HG02870 (cell line): ENCODE data around the gene OR4M1.
"Not testable (repeated sequence)": the region's sequence is repeated elsewhere in the genome, so short reads cannot be mapped to it uniquely, and the experiment has no call there.

Experiments
- ATAC-seq: cut with Tn5 transposase; IDR thresholded peaks from one replicate; pipeline ENCODE4 v1.9.1; 2021; ENCODE audit warnings: mild to moderate bottlenecking, moderate library complexity; ENCODE audit not compliant: unreplicated experiment

Gene OR4M1

GRCh38 chr14:19773204-19773603 lies at the start of gene OR4M1:
TSS of gene OR4M1 (plus strand) at chr14:19773504. CDS start at chr14:19780323, 6,819 bp downstream.
- not testable (repeated sequence) for ATAC-seq

- no peak for ATAC-seq
Measured at GRCh38 chr14:19729359-19729758, 43.9 kb upstream of the OR4M1 start.

GRCh38 chr14:19729763-19730162 lies 43.5 kb upstream of the OR4M1 start:
- no peak for ATAC-seq

GRCh38 chr14:19733893-19734292 lies 39.4 kb upstream of the OR4M1 start:
- ATAC-seq, result not testable (repeated sequence)

- no peak for ATAC-seq
Measured at GRCh38 chr14:19743256-19743655, 30.0 kb upstream of the OR4M1 start, which contains the start of gene OR4Q3. TSS of gene OR4Q3 (plus strand) at chr14:19743571.

- ATAC-seq, result not testable (repeated sequence)
Measured at GRCh38 chr14:19752316-19752715, 21.0 kb upstream of the OR4M1 start.

GRCh38 chr14:19754172-19754571 lies 19.1 kb upstream of the OR4M1 start:
- no peak for ATAC-seq

- ATAC-seq, result not testable (repeated sequence)
Measured at GRCh38 chr14:19771491-19771890, 1.8 kb upstream of the OR4M1 start.

- ATAC-seq, result no peak
Measured at GRCh38 chr14:19771895-19772430, 1.3 kb upstream of the OR4M1 start.

- ATAC-seq, result not testable (repeated sequence)
Measured at GRCh38 chr14:19772454-19772853, 850 bp upstream of the OR4M1 start.

- ATAC-seq, result no peak
Measured at GRCh38 chr14:19775587-19775986, 2.3 kb downstream of the OR4M1 start.

GRCh38 chr14:19785848-19786247 lies 12.5 kb downstream of the OR4M1 start:
- not testable (repeated sequence) for ATAC-seq

GRCh38 chr14:19787318-19787717 lies 14.0 kb downstream of the OR4M1 start:
- not testable (repeated sequence) for ATAC-seq

GRCh38 chr14:19788150-19788549 lies 14.8 kb downstream of the OR4M1 start:
- ATAC-seq, result not testable (repeated sequence)

GRCh38 chr14:19796520-19797108 lies 23.3 kb downstream of the OR4M1 start:
- ATAC-seq, result not testable (repeated sequence)

- ATAC-seq, result no peak
Measured at GRCh38 chr14:19799880-19800279, 26.6 kb downstream of the OR4M1 start.

GRCh38 chr14:19800282-19801117 lies 27.2 kb downstream of the OR4M1 start:
- ATAC-seq, result no peak

- ATAC-seq, result no peak
Measured at GRCh38 chr14:19801118-19801464, 27.8 kb downstream of the OR4M1 start.

- ATAC-seq, result not testable (repeated sequence)
Measured at GRCh38 chr14:19803470-19803869, 30.2 kb downstream of the OR4M1 start, which contains the start of gene OR4N2. TSS of gene OR4N2 (plus strand) at chr14:19803770. CDS start at chr14:19827449, 23,679 bp downstream.

- ATAC-seq, result not testable (repeated sequence)
Measured at GRCh38 chr14:19813171-19813920, 40.0 kb downstream of the OR4M1 start.

- not testable (repeated sequence) for ATAC-seq
Measured at GRCh38 chr14:19819879-19820278, 46.6 kb downstream of the OR4M1 start.
